Islet of Langerhans (tissue), 1 donor: ENCODE measurements around the gene CAMK2D.

ENCODE experiments used
- FAIRE-seq: peaks from one replicate; lab custom pipeline; 2011; peaks lifted over from hg19 to GRCh38; lab: Jason Lieb, UNC

Gene CAMK2D

DNA sequence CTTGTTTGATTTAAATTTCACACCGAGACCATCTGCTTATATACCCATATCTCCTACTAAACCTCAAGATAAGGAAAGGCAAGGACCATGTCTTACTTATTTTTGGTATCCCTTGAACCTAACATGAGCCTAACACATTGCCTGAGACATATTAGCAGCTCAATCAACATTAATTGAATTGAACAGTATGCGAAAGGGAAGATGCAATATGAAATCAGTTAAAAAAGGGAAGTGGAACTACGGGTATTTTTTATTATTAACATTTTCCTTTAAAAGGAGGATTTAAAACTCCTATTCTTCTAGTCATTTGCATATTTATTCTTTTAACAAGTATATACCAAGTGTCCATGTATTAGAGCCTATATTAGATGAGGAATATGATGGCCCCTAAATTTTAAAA is 197.0 kb downstream of the CAMK2D start:
- FAIRE-seq: no peak

DNA sequence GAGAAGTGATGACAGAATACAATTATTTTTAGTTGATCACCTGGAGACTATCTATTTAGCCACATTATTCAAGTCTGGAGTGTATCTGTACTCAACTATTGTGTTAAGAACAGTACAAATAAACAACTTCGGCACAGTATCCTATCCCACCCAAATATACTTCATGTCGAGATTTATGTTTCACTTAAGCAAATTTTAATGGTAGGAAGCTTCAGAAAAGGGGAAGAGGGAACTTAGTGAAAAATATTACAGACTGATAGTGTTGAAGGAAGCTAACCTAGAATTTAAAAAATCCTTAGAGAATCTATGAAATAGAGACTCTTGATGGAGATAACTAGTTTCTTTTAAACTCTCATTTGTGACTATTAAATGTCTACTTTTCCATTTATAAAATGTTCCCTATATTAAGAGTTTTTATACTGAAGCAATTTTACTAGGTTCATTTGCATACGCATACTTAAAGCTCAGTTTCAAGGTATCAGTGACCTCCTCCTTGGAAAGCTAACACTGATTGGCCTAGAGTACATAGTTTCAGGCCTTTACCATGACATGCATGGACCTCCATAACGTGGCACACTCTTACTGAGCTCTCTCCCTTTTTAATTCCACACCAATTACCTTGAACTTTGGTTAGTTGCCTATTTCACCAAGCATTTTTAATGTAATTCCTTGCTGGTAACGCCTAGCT is 197.7 kb downstream of the CAMK2D start:
- no peak for FAIRE-seq

- FAIRE-seq: no peak
These were observed 199.8 kb downstream of the CAMK2D start for GRCh38 chr4:113561758-113562157.

GRCh38 chr4:113561092-113561491 is 200.4 kb downstream of the CAMK2D start:
- no peak for FAIRE-seq

DNA sequence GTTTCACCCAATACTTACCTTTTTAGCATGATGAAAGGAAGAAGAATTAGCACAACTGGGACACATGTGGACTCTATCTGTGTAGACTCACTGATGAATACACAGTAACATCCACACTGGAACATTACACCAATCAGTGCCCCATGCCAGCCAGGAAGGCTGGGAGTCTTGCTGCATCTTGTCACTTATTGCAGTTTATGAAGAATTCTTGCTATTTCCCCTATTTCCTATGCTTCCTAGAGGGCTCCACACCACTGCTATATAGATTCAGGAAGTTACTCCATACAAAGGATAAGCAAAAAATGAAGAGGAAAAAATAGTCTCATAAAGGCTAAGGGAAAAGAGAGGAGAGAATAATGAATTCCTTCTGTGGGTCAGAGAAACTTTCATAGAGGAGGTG is 201.0 kb downstream of the CAMK2D start:
- no peak for FAIRE-seq

GRCh38 chr4:113559947-113560346 is 201.6 kb downstream of the CAMK2D start:
- no peak for FAIRE-seq

- FAIRE-seq: no peak
These were observed 205.0 kb downstream of the CAMK2D start for GRCh38 chr4:113556382-113557134.

GRCh38 chr4:113555868-113556267 is 205.7 kb downstream of the CAMK2D start:
- FAIRE-seq: no peak

DNA sequence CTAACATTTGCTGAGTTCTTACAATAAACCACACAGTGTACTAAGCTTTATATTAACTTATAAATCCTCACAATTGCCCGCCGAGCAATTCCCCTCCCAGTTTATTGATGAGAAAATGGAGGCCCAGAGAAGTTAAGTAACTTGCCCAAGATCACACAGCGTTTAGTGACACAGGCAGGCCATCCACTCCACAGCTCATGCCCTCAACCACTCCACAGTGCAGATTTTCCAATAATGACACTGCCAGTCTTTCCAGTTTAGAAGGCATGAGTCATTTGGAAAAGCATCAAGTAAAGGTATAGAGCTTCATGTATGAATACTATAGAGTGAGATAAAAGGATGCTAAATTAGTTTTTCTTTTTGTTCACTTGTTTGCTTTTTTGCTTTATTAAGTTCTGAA is 208.5 kb downstream of the CAMK2D start:
- FAIRE-seq: no peak

DNA sequence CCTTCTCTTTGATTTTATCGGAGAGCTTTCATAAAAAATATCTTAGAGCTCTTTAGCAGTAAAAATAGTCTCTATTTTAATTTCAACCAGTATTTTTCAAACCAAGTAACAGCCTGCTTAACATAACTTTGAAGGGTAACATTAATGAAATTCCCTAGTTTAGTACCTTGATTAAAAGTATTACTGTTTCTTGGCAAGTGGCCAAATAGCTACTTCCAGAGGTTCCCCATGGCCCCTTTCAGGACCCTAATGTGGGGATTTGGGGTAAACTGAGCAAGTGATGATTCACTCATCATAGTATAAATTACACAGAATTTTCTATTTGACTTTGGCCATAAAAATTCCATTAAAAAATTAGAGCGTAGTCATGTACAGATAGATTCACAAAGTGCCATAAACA is 211.0 kb downstream of the CAMK2D start:
- FAIRE-seq: no peak

DNA sequence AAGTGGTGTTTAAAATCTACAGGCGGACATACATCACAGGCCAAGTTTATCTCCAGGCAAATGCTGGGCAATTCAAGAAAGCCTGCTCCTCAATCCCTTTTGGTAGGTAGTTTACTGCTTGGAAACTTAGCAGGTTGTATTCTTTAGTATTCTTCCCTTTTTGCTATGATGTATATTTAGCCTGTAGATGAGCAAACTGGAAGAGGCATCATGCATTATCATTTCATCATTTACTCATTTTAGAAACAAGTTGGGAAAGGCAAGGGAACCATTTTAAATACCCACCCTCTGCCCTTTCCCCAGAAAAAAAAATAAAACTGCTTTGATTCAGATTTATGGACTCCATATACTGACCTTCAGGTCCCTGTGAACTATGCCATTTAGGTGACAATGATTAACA is 213.2 kb downstream of the CAMK2D start:
- FAIRE-seq: no peak

DNA sequence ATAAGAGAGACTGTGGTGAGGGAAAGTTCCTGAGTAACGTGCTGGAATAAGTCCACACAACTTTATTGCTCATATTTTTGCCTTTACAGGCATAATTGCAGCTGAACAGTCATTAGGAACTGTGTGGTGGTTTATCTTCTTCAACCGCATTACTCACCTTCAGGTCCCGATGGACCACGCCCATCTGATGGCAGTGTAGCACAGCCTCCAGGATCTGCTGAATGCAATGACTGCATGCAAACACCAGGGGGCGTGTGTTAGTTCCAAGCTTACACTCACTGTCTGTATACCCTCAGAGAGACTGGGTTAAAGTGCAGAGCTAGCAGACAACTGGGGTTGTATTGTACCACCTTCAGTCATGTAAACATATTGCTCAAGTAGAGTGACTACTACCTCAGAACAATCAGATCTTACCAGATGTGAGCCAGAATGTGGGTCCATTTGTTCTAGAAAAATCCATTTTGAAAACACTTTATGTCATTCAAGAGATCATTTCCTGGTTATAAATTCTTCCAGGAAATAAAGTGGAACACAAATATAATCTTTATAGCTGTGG is 214.0 kb downstream of the CAMK2D start:
- FAIRE-seq: peak; percentile 99

DNA sequence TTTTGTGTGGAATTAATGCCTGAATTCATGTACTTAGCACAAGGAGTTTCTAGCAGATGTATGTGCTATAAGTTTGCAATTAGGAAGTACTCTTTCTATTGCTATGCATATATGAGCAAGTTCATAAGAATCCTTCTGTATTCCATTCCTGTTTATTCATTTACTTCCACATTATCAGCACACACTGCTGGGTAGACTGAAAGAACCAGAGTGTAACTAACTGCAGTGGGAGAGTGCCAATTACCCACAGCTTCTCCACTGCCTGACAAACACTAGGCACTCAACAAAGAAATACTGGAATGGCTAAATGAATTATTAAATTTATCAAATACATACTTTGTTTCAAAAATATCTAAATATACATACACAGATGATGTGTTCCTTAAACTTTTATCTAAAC is 219.6 kb downstream of the CAMK2D start:
- FAIRE-seq: no peak

- FAIRE-seq: no peak
These were observed 220.7 kb downstream of the CAMK2D start for GRCh38 chr4:113540859-113541258.

DNA sequence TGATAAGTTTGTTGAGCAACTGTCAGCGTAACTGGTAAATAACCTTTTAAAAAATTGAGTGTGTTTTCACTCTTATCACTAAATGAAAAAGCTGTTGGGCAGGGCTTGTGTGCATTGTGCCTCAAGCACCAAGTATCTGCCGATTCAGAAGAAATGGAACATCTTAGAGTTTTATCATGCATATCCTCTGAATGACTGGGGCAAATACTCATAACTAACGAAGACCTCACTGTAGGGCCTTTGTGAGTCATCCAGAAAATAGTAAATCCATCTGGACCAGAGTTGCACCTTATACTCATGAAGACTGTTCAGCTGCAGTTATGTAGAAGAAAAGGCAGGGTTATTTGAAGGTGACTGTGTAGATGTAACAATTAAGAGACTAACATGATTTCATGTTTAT is 222.1 kb downstream of the CAMK2D start:
- no peak for FAIRE-seq

- no peak for FAIRE-seq
These were observed 223.9 kb downstream of the CAMK2D start for GRCh38 chr4:113537628-113538027.

- no peak for FAIRE-seq
These were observed 224.3 kb downstream of the CAMK2D start for GRCh38 chr4:113537203-113537602.

DNA sequence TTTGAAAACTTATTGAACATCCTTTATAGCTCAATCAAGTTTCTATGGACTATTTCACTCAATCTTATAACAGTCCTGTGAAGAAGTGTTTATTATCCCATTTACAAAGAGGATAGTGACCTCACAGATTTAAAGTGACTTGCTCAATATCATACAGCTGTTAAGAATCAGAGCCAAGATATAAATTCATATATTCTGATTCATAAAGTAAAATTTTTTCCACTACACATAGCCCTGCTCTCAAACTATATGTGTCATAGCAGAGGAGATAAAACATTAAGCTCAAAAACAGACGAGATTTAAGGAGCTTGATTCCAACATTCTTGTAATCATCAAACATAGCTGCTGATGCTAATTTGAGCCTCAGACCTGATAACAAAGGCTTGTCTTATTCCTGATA is 226.8 kb downstream of the CAMK2D start:
- no peak for FAIRE-seq

DNA sequence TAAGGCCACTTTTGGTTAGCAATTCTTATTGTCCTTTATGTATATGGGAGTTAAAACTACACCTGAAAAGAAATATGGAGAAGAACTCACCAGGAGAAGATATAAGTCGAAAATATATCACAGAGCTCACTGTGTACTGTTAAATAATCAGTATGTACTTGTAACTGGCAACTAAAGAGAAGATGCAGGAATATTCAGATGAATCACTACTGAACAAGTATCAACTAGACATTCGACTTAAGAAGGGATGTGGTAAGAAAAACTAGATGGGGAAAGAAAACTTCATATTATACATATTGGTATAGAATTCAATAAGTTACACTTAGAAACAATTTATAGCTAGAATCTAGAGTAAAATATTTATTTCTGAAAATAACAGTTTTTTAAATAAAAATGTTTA is 230.0 kb downstream of the CAMK2D start:
- peak; percentile 51 for FAIRE-seq

GRCh38 chr4:113528395-113528794 is 233.1 kb downstream of the CAMK2D start:
- FAIRE-seq: no peak

DNA sequence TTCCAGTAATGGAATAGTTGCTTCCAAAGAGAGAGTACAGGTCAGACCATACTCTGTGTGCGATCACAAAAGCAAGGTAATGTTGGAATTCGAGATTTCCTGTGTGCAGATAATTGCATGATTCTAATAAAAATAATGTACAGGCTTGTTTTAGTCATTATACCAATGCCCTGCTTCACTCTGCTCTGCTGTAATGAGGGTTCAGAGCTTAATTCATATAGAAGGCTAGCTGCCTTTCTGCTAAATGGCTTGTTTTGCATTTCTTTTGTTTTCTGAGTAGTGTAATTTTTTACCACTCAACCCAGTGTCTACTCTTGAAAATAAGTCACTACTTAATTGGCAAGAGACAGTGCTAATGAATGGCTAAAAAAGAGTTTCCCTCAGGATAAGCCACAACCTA is 236.0 kb downstream of the CAMK2D start:
- no peak for FAIRE-seq

- FAIRE-seq: no peak
These were observed 236.9 kb downstream of the CAMK2D start for GRCh38 chr4:113524505-113525186.

GRCh38 chr4:113524096-113524495 is 237.4 kb downstream of the CAMK2D start:
- FAIRE-seq: no peak
